Ascending aorta (tissue), 2 donors: Measurements from ENCODE around the gene TUBGCP2. TPM values are rescaled to one million over a fixed set of nuclear protein-coding genes. Genes with fewer than 3 reads are reported as not detected.

Experiments
- DNase-seq, 2 donors: peaks; one replicate each; pipeline ENCODE4 v3.0.0-alpha.2; 2019; ENCODE audit warnings: low spot score in 2 of 2
- H3K27ac ChIP-seq, 2 donors: fragments of 200-600 bp; sonication (generic); one replicate each; pipeline ENCODE4 v1.5.1; 2016 to 2017; ENCODE audit warnings: mild to moderate bottlenecking in 1 of 2
- H3K27me3 ChIP-seq: fragments of 200-600 bp; sonication (generic); one replicate; pipeline ENCODE4 v1.5.1; 2017
- H3K36me3 ChIP-seq, 2 donors: fragments of 200-600 bp; sonication (generic); one replicate each; pipeline ENCODE4 v1.5.1; 2016
- H3K4me1 ChIP-seq, 2 donors: fragments of 200-600 bp; sonication (generic); one replicate each; pipeline ENCODE4 v1.5.1; 2016 to 2017; ENCODE audit warnings: mild to moderate bottlenecking in 1 of 2
- H3K4me3 ChIP-seq, 2 donors: fragments of 200-600 bp; sonication (generic); one replicate each; pipeline ENCODE4 v1.5.1; 2016 to 2017; ENCODE audit warnings: mild to moderate bottlenecking in 1 of 2
- H3K9me3 ChIP-seq, 2 donors: fragments of 200-600 bp; sonication (generic); one replicate each; pipeline ENCODE4 v1.5.1; 2016
- CTCF ChIP-seq, 3 experiments: fragments of 200-600 bp in 2 of 3; fragments of 450-650 bp in 1 of 3; sonication (generic) in 2 of 3; IDR thresholded peaks; one replicate each; pipeline ENCODE4 v1.5.1; 2016 to 2019; ENCODE audit warnings: antibody characterized with exemption in 3 of 3, mild to moderate bottlenecking in 1 of 3, moderate library complexity in 1 of 3
- intact Hi-C: fragments of 100-400 bp; cut with DNase I; formaldehyde crosslinking; loops from one replicate; pipeline ENCODE4 v1.15.1; 2023
- total RNA-seq: library from RNA; depleted of rRNA; stranded (reverse); fragments of >200 nt; gene quantifications from one replicate; pipeline ENCODE4 v1.1.0, GENCODE V29; 2016

Gene TUBGCP2
- total RNA-seq, 1 donor from 2014 or later, result 72.4 TPM

- peaks cover 9 to 18% of the 10 kb centered on the region in 2 donors for H3K4me1 ChIP-seq
- H3K9me3 ChIP-seq, result no peaks in the 10 kb centered on the region
- TF ChIP-seq CTCF (IDR thresholded peaks at IDR 0.05), result no peak
- no peaks in the 10 kb centered on the region for H3K36me3 ChIP-seq
- peak overlapping the region; percentile 34 to 59 for H3K4me3 ChIP-seq
- no peak for DNase-seq
- intact Hi-C loops, result loop anchor here (5.0 kb wide), 1 partner anchor 38 kb away; the partner anchor contains the start of gene ECHS1
- H3K27me3 ChIP-seq, result peaks cover 27% of the 10 kb centered on the region
- no peak overlapping the region for H3K27ac ChIP-seq
These were observed 26.0 kb upstream of the TUBGCP2 start for GRCh38 chr10:133334503-133335245.

GRCh38 chr10:133332936-133333699 is 24.4 kb upstream of the TUBGCP2 start:
- Histone ChIP-seq H3K9me3 (no peaks in the 10 kb centered on the region), H3K4me3 (no peak overlapping the region), H3K27me3 (peaks cover 27% of the 10 kb centered on the region), H3K27ac (no peak overlapping the region), H3K4me1 (peaks cover 9 to 18% of the 10 kb centered on the region in 2 donors), H3K36me3 (no peaks in the 10 kb centered on the region)
- no peak for TF ChIP-seq CTCF (IDR thresholded peaks at IDR 0.05)
- no peak for DNase-seq
- intact Hi-C loops, result loop anchor here (5.0 kb wide), 1 partner anchor 39 kb away; the partner anchor contains the start of gene ECHS1

- Histone ChIP-seq H3K4me3 (peak overlapping the region; percentile 34 to 55), H3K27me3 (peaks cover 19% of the 10 kb centered on the region), H3K4me1 (peaks cover 8 to 11% of the 10 kb centered on the region in 2 donors), H3K9me3 (no peaks in the 10 kb centered on the region), H3K27ac (no peak overlapping the region), H3K36me3 (no peaks in the 10 kb centered on the region)
- intact Hi-C loops, result loop anchor here (2.0 to 10.0 kb wide), 3 partner anchors 21 to 185 kb away; partner anchors contain the start of genes ECHS1, TUBGCP2 and ZNF511
- TF ChIP-seq CTCF (IDR thresholded peaks at IDR 0.05), result peak; percentile 73 to 99 (median 97)
- peak in 1 of 2 donors; percentile 86 for DNase-seq
These were observed 21.0 kb upstream of the TUBGCP2 start for GRCh38 chr10:133329491-133330202.

- peaks cover 19% of the 10 kb centered on the region for H3K27me3 ChIP-seq
- intact Hi-C loops, result loop anchor here (2.0 to 10.0 kb wide), 2 partner anchors 20 to 186 kb away; partner anchors contain the start of genes TUBGCP2 and ZNF511
These were observed 20.0 kb upstream of the TUBGCP2 start for GRCh38 chr10:133328358-133329343.

More at GRCh38 chr10:133328358-133329343, 20.0 kb upstream of the TUBGCP2 start:
- Histone ChIP-seq H3K4me1 (peaks cover 8 to 11% of the 10 kb centered on the region in 2 donors), H3K36me3 (no peaks in the 10 kb centered on the region), H3K4me3 (no peak overlapping the region), H3K9me3 (no peaks in the 10 kb centered on the region), H3K27ac (no peak overlapping the region)
- DNase-seq, result no peak
- TF ChIP-seq CTCF (IDR thresholded peaks at IDR 0.05), result no peak
